ENCODE results near the gene ABRACL.

- no peak for TF ChIP-seq CTCF (IDR thresholded peaks at IDR 0.05; ENCODE audit: insufficient read depth, low read length)
- no peak for TF ChIP-seq POLR2AphosphoS5 (IDR thresholded peaks at IDR 0.05; ENCODE audit: low read depth)
- no peak for TF ChIP-seq REST (IDR thresholded peaks at IDR 0.05; ENCODE audit: insufficient replicate concordance, low read depth)
- no peak for TF ChIP-seq SPI1 (IDR thresholded peaks at IDR 0.05; ENCODE audit: borderline replicate concordance, low read depth)
- no peak for TF ChIP-seq GABPA (IDR thresholded peaks at IDR 0.05; ENCODE audit: low read depth)
These were observed 24.8 kb downstream of the ABRACL start for GRCh38 chr6:139053382-139053781.
